Measurements from ENCODE around the gene MRPL44.
"Not testable (repeated sequence)": the region's sequence is repeated elsewhere in the genome, so short reads cannot be mapped to it uniquely, and the experiment has no call there.

The MRPL44 gene

DNA sequence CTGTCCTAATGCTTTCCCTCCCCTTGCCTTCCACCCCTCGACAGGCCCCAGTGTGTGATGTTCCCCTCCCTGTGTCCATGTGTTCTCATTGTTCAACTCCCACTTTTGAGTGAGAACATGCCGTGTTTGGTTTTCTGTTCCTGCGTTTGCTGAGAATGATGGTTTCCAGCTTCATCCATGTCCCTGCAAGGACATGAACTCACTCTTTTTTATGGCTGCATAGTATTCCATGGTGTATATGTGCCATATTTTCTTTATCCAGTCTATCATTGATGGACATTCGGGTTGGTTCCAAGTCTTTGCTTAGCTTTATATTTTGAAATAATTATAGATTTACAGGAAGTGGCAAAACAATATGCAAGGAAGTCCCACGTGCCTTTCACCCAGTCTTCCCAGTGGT is 43.4 kb downstream of the MRPL44 start:
- not testable (repeated sequence) for FAIRE-seq; DNase-seq (ENCODE audit: low spot score)

DNA sequence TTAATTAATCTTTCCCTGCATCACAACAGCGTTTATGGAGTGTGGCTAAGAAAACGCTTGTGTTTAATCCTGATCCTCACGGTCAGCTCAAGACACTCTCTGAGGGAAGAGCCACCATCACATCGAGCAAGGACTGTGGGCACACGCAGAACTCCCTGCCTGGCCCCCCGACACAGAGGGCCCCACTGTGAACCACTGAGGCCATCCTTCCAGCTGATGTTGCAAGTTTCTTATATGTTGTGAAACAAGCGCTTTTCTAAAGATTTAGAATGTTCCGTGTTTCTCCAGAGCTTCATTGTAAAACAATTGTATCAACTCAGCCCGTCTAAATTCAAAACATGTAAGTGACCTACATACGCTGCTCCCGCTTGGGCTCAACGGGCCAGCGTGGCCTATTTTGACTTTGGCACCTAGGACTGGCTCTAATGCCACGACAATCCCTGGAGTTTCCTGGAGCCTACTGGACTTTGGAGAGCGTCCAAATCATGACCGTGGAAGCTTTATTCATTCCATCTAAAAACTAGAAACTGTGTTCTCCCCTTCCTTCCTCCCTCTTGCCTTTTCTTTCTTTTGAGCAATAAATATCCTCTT is 46.9 kb downstream of the MRPL44 start:
- FAIRE-seq (no peak), DNase-seq (ENCODE audit: low spot score) (no peak)

DNA sequence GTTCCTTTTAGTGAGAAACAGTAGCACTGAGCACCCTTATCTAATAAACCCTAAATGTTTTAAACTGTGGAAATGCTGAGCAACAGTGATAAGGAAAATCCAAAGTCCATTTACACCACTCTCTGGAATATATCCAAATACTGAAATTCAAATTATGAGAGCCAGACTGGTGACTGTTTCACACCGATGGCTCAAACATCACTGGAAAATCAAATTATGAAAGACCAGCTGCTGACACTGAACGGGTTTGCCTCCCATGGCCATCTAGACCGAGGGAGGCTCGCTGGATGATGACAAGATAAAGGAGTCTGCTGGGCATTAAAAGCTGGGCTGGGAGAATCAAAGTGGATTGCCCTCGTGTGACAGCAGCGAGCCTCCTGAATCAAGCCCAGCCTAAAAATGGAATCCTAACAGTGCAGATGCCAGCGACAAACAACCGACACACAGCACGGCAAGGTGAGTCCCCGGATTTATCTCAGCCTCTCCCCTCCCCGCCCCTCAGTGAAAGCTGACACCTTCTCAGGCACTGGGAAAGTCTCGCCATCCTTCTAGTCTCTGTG is 51.5 kb downstream of the MRPL44 start:
- no peak for FAIRE-seq
- DNase-seq (ENCODE audit: low spot score): no peak

DNA sequence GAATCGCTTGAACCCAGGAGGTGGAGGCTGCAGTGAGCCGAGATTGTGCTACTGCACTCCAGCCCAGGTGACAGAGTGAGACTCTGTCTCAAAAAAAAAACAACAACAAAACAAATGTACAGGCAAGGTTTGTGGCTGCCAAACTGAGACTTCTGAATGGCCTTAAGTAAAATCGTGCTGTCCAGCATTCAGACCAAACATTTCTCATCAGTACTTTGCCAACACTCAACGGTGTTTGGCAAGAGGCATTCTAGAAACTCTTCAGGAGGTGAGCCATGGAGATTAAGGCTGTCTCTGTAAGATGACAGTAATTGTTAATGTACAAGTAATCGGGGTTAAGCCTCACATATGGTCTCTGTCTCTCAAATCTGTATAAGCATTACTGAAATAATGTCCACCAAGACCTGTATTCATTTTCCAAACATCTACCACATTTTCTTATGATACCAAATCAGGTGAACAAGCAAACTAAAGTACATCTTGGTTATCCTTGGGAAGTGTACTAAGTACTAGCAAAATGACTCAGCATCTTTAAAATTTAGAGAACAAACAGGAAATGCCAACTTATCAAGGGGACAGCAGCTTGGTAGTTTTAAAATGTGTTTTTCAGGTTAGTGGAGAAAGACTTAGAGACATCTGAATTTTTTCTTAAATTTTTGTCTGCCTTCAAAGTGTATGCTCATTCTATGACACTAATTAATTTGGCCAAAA is 52.5 kb downstream of the MRPL44 start:
- DNase-seq (ENCODE audit: low spot score): no peak
- no peak for FAIRE-seq

DNA sequence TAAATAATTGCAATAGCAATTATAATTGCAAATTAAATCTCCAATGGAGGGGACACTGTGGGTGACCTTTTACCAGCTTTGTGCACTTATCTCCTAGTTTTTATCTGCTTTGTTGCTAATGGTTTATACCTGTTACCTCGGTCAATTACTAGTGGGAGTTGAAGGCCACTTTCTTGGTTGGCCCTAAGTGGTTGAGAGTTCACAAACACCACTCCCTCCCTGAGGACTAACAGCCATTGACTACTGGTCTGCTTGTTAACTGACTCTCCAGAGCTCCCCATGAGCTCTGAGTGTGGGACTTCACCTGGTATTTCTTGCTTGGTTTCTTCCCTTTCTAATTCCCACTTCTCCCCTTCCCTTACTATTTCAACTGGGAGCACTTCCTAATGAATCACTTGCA is 54.6 kb downstream of the MRPL44 start:
- FAIRE-seq: no peak
- DNase-seq (ENCODE audit: low spot score): no peak

DNA sequence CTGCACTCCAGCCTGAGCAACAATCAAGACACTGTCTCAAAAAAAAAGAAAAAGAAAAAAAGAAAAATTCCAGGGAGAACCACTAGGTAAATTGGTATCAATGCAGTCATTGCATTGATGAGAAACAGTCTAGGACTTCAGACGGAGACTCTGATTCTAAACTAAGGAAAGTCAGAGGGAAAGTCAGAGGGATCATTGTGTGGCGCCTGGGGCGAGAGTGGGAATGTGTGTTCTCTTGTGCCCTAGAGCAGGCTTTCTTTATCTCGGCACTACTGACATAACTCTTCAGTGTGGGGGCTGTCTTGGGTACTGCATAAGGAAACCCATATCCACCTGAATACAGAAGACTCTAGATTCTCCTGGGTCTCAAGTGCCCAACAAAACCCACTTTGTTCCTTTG is 57.1 kb downstream of the MRPL44 start:
- no peak for FAIRE-seq
- no peak for DNase-seq (ENCODE audit: low spot score)

DNA sequence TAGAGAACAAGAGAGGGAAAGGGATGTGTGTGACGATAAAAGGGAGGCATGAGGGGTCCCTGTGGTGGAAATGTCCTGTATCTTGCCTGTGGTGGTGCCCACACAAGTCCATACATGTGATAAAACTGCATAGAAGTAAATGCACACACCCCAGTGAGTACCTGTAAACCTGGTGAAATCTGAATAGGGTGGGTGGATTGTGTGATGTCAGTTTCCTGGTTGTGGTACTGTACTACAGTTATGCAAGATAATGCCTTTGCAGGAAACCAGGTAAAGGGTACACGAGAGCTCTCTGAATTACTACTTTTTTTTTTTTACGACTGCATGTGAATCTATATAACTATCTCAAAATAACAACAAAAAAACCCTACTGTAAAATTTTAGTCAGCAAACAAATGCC is 59.7 kb downstream of the MRPL44 start:
- FAIRE-seq: no peak
- DNase-seq (ENCODE audit: low spot score): no peak

Measured in urothelium cell line (cell line).